Activated CD8-positive, alpha-beta memory T cell treated with anti-CD3 and anti-CD28 coated beads, Interleukin-2, amount 10 ng/mL, durations not matched to agents 7 days and 5 days (primary cell): ENCODE data around the gene ZNF471. TPM values are rescaled to one million over a fixed set of nuclear protein-coding genes. Genes with fewer than 3 reads are reported as not detected.

Experiments used
- ATAC-seq: fragments of 150-1000 bp; cut with Tn5 transposase; one replicate; pipeline ENCODE4 v1.10.0; 2021; ENCODE audit warnings: moderate library complexity
- CTCF ChIA-PET: fragments of 350-600 bp; sonication (Branson Sonifier 250); formaldehyde crosslinking; loops from one replicate; lab custom pipeline; 2021; ENCODE audit warnings: antibody characterized with exemption; lab: Charles Lee
- DNase-seq: peaks from one replicate; pipeline ENCODE4 v3.0.0-alpha.2; 2020
- H3K27ac Mint-ChIP-seq: one replicate; pipeline ENCODE4 v1.8.0; 2021; ENCODE audit warnings: mild to moderate bottlenecking, mixed read lengths
- H3K27me3 Mint-ChIP-seq: one replicate; pipeline ENCODE4 v1.8.0; 2021; ENCODE audit warnings: mixed read lengths
- H3K36me3 Mint-ChIP-seq: one replicate; pipeline ENCODE4 v1.8.0; 2021; ENCODE audit warnings: mild to moderate bottlenecking, mixed read lengths
- H3K4me1 Mint-ChIP-seq: one replicate; pipeline ENCODE4 v1.8.0; 2021; ENCODE audit warnings: mixed read lengths
- H3K4me3 Mint-ChIP-seq: one replicate; pipeline ENCODE4 v1.8.0; 2021; ENCODE audit warnings: mild to moderate bottlenecking, moderate library complexity, mixed read lengths
- H3K9me3 Mint-ChIP-seq: one replicate; pipeline ENCODE4 v1.8.0; 2022; ENCODE audit warnings: low read depth, mixed read lengths
- total RNA-seq, 2 experiments: library from RNA; stranded (reverse); gene quantifications; one replicate each; pipeline ENCODE4 v1.2.3, GENCODE V29; 2021

The ZNF471 gene
- total RNA-seq, 2 experiments from 2014 or later: 0.55 to 0.77 TPM

DNA sequence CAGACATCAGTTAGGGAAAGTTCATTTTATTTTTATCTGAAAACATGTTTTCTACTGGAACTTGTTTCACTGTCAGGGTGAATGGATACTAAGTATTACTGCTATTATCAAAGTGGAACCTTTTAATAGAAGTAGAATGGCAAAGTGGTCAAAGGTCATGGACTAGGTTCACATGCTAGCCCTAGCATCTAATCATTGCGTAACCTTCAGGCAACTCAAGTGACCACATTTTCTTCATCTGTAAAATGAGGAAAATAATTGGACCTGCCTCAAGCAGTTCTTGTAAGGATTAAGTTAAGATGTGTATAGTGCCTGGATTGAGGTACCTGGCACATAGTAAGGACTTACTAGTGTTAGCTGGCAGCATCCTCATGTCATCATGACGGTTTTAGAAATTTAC is 36.1 kb downstream of the ZNF471 start:
- ATAC-seq: no peak
- no peak for DNase-seq
- peaks cover 42% of the 10 kb centered on the region for H3K9me3 Mint-ChIP-seq
- peaks cover 69% of the 10 kb centered on the region for H3K36me3 Mint-ChIP-seq
- CTCF ChIA-PET: no interaction called here
- H3K27ac Mint-ChIP-seq: no peak overlapping the region
- H3K27me3 Mint-ChIP-seq: no peaks in the 10 kb centered on the region
- peaks cover 7% of the 10 kb centered on the region for H3K4me1 Mint-ChIP-seq
- H3K4me3 Mint-ChIP-seq: no peak overlapping the region

DNA sequence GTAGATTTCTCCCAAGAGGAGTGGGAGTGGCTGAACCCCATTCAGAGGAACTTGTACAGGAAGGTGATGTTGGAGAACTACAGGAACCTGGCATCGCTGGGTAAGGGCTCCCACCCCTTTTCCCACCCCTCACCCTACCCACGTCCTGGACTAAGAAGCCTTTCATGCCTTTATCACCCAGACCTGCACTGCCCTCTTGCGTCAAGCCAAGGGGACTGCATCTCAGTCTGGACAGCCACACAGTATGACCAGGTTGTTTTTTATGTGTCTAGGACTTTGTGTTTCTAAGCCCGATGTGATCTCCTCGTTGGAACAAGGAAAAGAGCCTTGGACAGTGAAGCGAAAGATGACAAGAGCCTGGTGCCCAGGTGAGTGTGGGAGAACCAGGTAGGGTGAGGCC is 39.9 kb downstream of the ZNF471 start:
- DNase-seq (no peak), ATAC-seq (no peak)
- Mint-ChIP-seq H3K27ac (no peak overlapping the region), H3K27me3 (no peaks in the 10 kb centered on the region), H3K4me3 (no peak overlapping the region), H3K36me3 (peaks cover 65% of the 10 kb centered on the region), H3K4me1 (no peaks in the 10 kb centered on the region), H3K9me3 (peaks cover 41% of the 10 kb centered on the region)
- CTCF ChIA-PET: no interaction called here

DNA sequence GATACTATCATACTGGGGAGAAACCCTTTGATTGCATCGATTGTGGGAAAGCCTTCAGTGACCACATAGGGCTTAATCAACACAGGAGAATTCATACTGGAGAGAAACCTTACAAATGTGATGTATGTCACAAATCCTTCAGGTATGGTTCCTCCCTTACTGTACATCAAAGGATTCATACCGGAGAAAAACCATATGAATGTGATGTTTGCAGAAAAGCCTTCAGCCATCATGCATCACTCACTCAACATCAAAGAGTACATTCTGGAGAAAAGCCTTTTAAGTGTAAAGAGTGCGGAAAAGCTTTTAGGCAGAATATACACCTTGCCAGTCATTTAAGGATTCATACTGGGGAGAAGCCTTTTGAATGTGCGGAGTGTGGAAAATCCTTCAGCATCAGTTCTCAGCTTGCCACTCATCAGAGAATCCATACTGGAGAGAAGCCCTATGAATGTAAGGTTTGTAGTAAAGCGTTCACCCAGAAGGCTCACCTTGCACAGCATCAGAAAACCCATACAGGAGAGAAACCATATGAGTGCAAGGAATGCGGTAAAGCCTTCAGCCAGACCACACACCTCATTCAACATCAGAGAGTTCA is 46.7 kb downstream of the ZNF471 start:
- DNase-seq: no peak
- Mint-ChIP-seq H3K4me3 (no peak overlapping the region), H3K27ac (no peak overlapping the region), H3K9me3 (peaks cover 50% of the 10 kb centered on the region), H3K27me3 (no peaks in the 10 kb centered on the region), H3K4me1 (no peaks in the 10 kb centered on the region), H3K36me3 (peaks cover 51% of the 10 kb centered on the region)
- ATAC-seq: no peak
- CTCF ChIA-PET: no interaction called here

- H3K27me3 Mint-ChIP-seq: no peaks in the 10 kb centered on the region
- DNase-seq (no peak), ATAC-seq (no peak)
- H3K36me3 Mint-ChIP-seq: peaks cover 30% of the 10 kb centered on the region
- CTCF ChIA-PET: no interaction called here
- H3K4me3 Mint-ChIP-seq: no peak overlapping the region
- peaks cover 11% of the 10 kb centered on the region for H3K4me1 Mint-ChIP-seq
- H3K27ac Mint-ChIP-seq: no peak overlapping the region
- H3K9me3 Mint-ChIP-seq: peaks cover 32% of the 10 kb centered on the region
These were observed 55.1 kb downstream of the ZNF471 start for GRCh38 chr19:56562766-56563165.

DNA sequence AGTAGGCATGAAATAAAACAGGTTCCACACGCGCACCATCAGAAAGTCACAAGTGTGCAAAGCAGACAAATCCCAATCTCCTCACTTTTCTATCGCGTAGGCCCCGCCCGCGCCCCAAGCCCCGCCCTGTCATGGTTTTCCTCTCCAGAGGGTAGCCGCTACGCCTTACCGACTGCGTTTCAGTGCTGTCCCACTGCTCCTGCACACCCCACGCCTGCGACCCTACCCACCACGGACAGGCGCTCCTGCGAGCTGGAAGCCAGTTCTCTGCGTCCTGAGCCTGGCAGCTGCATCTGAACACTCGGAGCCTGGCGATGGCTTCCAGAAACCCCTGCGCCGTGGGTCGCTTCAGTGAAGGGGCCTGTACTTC is 59.2 kb downstream of the ZNF471 start:
- peak; percentile 57 for ATAC-seq
- Mint-ChIP-seq H3K27ac (peak overlapping the region; percentile 87), H3K4me1 (peaks cover 15% of the 10 kb centered on the region), H3K36me3 (peaks cover 56% of the 10 kb centered on the region), H3K27me3 (no peaks in the 10 kb centered on the region), H3K4me3 (peak overlapping the region; percentile 93), H3K9me3 (peaks cover 28% of the 10 kb centered on the region)
- peak; percentile 63 for DNase-seq
- CTCF ChIA-PET: no interaction called here

GRCh38 chr19:56567274-56568120 is 59.8 kb downstream of the ZNF471 start, which contains the start of gene ZNF470:
Gene ZNF470, plus strand, starts transcription at chr19:56567468. Its CDS starts 2,844 bp downstream, at chr19:56570312.
- DNase-seq: peak; percentile 95
- peak; percentile 98 for ATAC-seq
- CTCF ChIA-PET: interaction anchor here (0.8 kb wide), 1 partner anchor 29 kb away, joined by 4 read pairs; the partner anchor contains the start of gene ZFP28
- Mint-ChIP-seq H3K27me3 (no peaks in the 10 kb centered on the region), H3K36me3 (peaks cover 60% of the 10 kb centered on the region), H3K9me3 (peaks cover 30% of the 10 kb centered on the region), H3K27ac (peak within 1 kb of the TSS; percentile 87), H3K4me3 (peak within 1 kb of the TSS; percentile 93), H3K4me1 (peaks cover 15% of the 10 kb centered on the region)

DNA sequence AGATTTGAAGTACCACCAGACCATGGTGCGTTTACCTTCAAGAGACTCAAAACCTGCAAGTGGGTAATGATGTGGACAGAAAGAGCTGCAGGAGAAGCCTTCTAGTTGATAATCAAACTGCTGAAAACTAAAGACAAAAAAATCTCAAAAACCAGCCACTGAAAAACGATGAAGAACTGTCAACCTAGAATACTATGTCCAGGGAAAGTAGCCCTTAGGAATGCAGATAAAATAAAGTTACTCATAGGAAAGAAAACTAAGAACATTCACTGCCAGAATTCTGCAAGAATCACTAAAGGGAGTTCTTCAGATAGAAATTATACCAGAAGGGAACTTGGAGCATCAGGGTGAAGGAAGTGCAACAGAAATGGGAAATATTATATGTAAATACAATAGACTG is 64.9 kb downstream of the ZNF471 start:
- peaks cover 6% of the 10 kb centered on the region for H3K4me1 Mint-ChIP-seq
- no peaks in the 10 kb centered on the region for H3K27me3 Mint-ChIP-seq
- peaks cover 75% of the 10 kb centered on the region for H3K36me3 Mint-ChIP-seq
- DNase-seq (no peak), ATAC-seq (no peak)
- CTCF ChIA-PET: no interaction called here
- no peak overlapping the region for H3K4me3 Mint-ChIP-seq
- H3K9me3 Mint-ChIP-seq: peaks cover 46% of the 10 kb centered on the region
- no peak overlapping the region for H3K27ac Mint-ChIP-seq

DNA sequence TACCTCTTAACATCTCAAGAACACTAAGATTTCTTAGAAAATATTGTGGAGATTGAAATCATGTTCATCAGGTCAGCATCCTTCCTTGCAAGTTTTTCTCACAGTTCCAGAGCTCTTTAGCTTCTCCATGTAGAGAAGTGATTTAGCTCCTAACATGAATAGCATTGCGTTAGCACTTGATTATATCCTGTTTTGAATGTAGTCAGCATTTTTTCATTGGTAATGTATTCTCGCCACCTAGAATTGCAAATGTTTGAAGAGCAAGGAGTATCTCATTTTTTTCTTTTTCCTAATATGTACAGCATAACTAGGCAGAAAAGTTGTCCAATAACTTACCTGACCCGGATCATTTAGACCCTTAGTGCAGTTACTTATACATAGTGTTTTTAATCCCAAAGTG is 66.3 kb downstream of the ZNF471 start:
- Mint-ChIP-seq H3K4me1 (no peaks in the 10 kb centered on the region), H3K27ac (no peak overlapping the region), H3K36me3 (peaks cover 73% of the 10 kb centered on the region), H3K9me3 (peaks cover 56% of the 10 kb centered on the region), H3K27me3 (no peaks in the 10 kb centered on the region), H3K4me3 (no peak overlapping the region)
- CTCF ChIA-PET: no interaction called here
- no peak for DNase-seq
- no peak for ATAC-seq

DNA sequence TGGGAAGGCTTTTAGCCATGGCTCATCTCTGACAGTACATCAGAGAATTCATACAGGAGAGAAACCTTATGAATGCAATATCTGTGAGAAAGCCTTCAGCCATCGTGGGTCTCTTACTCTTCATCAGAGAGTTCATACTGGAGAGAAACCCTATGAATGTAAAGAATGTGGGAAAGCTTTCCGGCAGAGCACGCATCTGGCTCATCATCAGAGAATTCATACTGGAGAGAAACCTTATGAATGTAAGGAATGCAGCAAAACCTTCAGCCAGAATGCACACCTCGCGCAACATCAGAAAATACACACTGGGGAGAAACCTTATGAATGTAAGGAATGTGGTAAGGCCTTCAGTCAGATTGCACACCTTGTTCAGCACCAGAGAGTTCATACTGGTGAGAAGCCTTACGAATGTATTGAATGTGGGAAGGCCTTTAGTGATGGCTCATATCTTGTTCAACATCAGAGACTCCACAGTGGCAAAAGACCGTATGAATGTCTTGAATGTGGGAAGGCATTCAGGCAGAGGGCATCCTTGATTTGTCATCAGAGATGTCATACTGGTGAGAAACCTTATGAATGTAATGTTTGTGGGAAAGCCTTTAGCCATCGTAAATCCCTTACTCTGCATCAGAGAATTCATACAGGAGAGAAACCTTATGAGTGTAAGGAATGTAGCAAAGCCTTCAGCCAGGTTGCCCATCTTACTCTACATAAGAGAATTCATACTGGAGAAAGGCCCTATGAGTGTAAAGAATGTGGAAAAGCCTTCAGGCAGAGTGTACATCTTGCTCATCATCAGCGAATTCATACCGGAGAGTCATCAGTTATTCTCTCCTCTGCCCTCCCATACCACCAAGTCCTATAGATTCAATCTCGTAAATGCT is 70.3 kb downstream of the ZNF471 start:
- no peaks in the 10 kb centered on the region for H3K27me3 Mint-ChIP-seq
- CTCF ChIA-PET: no interaction called here
- H3K9me3 Mint-ChIP-seq: peaks cover 65% of the 10 kb centered on the region
- no peaks in the 10 kb centered on the region for H3K4me1 Mint-ChIP-seq
- H3K27ac Mint-ChIP-seq: no peak overlapping the region
- peaks cover 51% of the 10 kb centered on the region for H3K36me3 Mint-ChIP-seq
- ATAC-seq (no peak), DNase-seq (no peak)
- no peak overlapping the region for H3K4me3 Mint-ChIP-seq

Other genes starting within 250 kb of the ZNF471 start
- under 1 TPM in 1 of 2 experiments, not detected in 1; 0.67 TPM for gene EDDM13, start 235.1 kb upstream of the ZNF471 start, total RNA-seq
- gene ZSCAN5A, start 193.0 kb upstream of the ZNF471 start, total RNA-seq: 1 to 10 TPM; 5.9 to 8.6 TPM
- 1 to 10 TPM; 1.9 to 3.3 TPM for gene ZNF582, start 114.3 kb upstream of the ZNF471 start, total RNA-seq
- 1 to 10 TPM; 3.5 to 3.6 TPM for gene ZNF583, start 103.5 kb upstream of the ZNF471 start, total RNA-seq
- under 1 TPM; 0.32 to 0.52 TPM for gene ZNF667, start 30.5 kb upstream of the ZNF471 start, total RNA-seq
- gene ZFP28, start 31.1 kb downstream of the ZNF471 start, total RNA-seq: 1 to 10 TPM; 4.2 to 4.7 TPM
- 1 to 10 TPM; 4.0 TPM for gene ZNF470, start 59.6 kb downstream of the ZNF471 start, total RNA-seq
- gene ZNF71, start 87.4 kb downstream of the ZNF471 start, total RNA-seq: 1 to 10 TPM; 5.7 to 6.0 TPM
- not detected for gene SMIM17, start 135.3 kb downstream of the ZNF471 start, total RNA-seq
- 1 to 10 TPM; 2.1 to 2.2 TPM for gene ZNF835, start 163.9 kb downstream of the ZNF471 start, total RNA-seq